SU-DHL-6 (cell line): ENCODE measurements around the gene OBP2A.

ENCODE experiments used
- CTCF ChIP-seq: fragments of 200-600 bp; sonication (generic); IDR thresholded peaks from one replicate; pipeline ENCODE4 v1.5.1; 2017; ENCODE audit warnings: antibody characterized with exemption, mild to moderate bottlenecking, low read length, moderate library complexity; ENCODE audit not compliant: insufficient read depth, poor library complexity, severe bottlenecking
- EZH2phosphoT487 ChIP-seq: fragments of 200-600 bp; sonication (generic), shearing (Covaris generic); conservative IDR thresholded peaks from 2 replicates; pipeline ENCODE4 v1.6.1; 2018; ENCODE audit warnings: mild to moderate bottlenecking, antibody characterized with exemption, low read length, moderate library complexity, mixed read lengths

GRCh38 chr9:135512904-135513303 lies 33.0 kb upstream of the OBP2A start:
- TF ChIP-seq CTCF, result no peak
- no peak for TF ChIP-seq EZH2phosphoT487
